ENCODE measurements around the gene ZNF548. TPM values are rescaled to one million over a fixed set of nuclear protein-coding genes. Genes with fewer than 3 reads are reported as not detected.
A peak's percentile ranks its signal among the peaks of the same experiment; 100 is the strongest.
"Not testable (repeated sequence)": the region's sequence is repeated elsewhere in the genome, so short reads cannot be mapped to it uniquely, and the experiment has no call there.

Gene ZNF548
- total RNA-seq, 2 experiments from 2014 or later, result 27.4 to 28.0 TPM

GRCh38 chr19:57363688-57364181, 25.9 kb upstream of the ZNF548 start:
- H3K4me1 Mint-ChIP-seq (ENCODE audit: low read depth), result peaks cover 14% of the 10 kb centered on the region
- H3K27me3 Mint-ChIP-seq (ENCODE audit: low read depth), result no peaks in the 10 kb centered on the region
- no peak for DNase-seq
- peak overlapping the region; percentile 92 for H3K27ac Mint-ChIP-seq
- POLR2A ChIA-PET, result interaction anchor here (0.8 to 1.5 kb wide), 4 partner anchors 9 to 553 kb away, joined by 3 to 10 read pairs (median 4); partner anchors contain the start of genes ZNF304 and ZNF548
- peaks cover 36% of the 10 kb centered on the region for H3K9me3 Mint-ChIP-seq (ENCODE audit: insufficient read depth)
- CTCF ChIA-PET, result interaction anchor here (1.5 to 1.8 kb wide), 2 partner anchors 13 to 26 kb away, joined by 3 to 4 read pairs; partner anchors contain the start of gene ZNF304
- peak overlapping the region; percentile 89 for H3K4me3 Mint-ChIP-seq
- H3K36me3 Mint-ChIP-seq (ENCODE audit: low read depth), result peaks cover 41% of the 10 kb centered on the region
- ATAC-seq, result peak; percentile 39

- POLR2A ChIA-PET, result interaction anchor here (1.1 kb wide), 1 partner anchor 16 kb away, joined by 3 read pairs; the partner anchor contains the start of gene ZNF304
- H3K27me3 Mint-ChIP-seq (ENCODE audit: low read depth), result no peaks in the 10 kb centered on the region
- H3K36me3 Mint-ChIP-seq (ENCODE audit: low read depth), result peaks cover 47% of the 10 kb centered on the region
- ATAC-seq (no peak), DNase-seq (no peak)
- peaks cover 14% of the 10 kb centered on the region for H3K4me1 Mint-ChIP-seq (ENCODE audit: low read depth)
- no peak overlapping the region for H3K4me3 Mint-ChIP-seq
- H3K27ac Mint-ChIP-seq, result no peak overlapping the region
- peaks cover 23% of the 10 kb centered on the region for H3K9me3 Mint-ChIP-seq (ENCODE audit: insufficient read depth)
- CTCF ChIA-PET, result no interaction called here
Observed at GRCh38 chr19:57366776-57367175, 22.9 kb upstream of the ZNF548 start.

- no peak overlapping the region for H3K4me3 Mint-ChIP-seq
- ChIA-PET POLR2A (no interaction called here), CTCF (no interaction called here)
- no peaks in the 10 kb centered on the region for H3K4me1 Mint-ChIP-seq (ENCODE audit: low read depth)
- peaks cover 84% of the 10 kb centered on the region for H3K36me3 Mint-ChIP-seq (ENCODE audit: low read depth)
- no peak for ATAC-seq
- DNase-seq, result no peak
- H3K27me3 Mint-ChIP-seq (ENCODE audit: low read depth), result no peaks in the 10 kb centered on the region
- no peak overlapping the region for H3K27ac Mint-ChIP-seq
- H3K9me3 Mint-ChIP-seq (ENCODE audit: insufficient read depth), result peaks cover 37% of the 10 kb centered on the region
Observed at GRCh38 chr19:57374179-57374578, 15.5 kb upstream of the ZNF548 start.

GRCh38 chr19:57374647-57375046, 15.0 kb upstream of the ZNF548 start:
- peaks cover 84% of the 10 kb centered on the region for H3K36me3 Mint-ChIP-seq (ENCODE audit: low read depth)
- H3K27me3 Mint-ChIP-seq (ENCODE audit: low read depth); ATAC-seq; DNase-seq; H3K4me3 Mint-ChIP-seq; CTCF ChIA-PET; H3K27ac Mint-ChIP-seq; H3K4me1 Mint-ChIP-seq (ENCODE audit: low read depth); POLR2A ChIA-PET: not testable (repeated sequence)
- peaks cover 42% of the 10 kb centered on the region for H3K9me3 Mint-ChIP-seq (ENCODE audit: insufficient read depth)

- H3K27ac Mint-ChIP-seq, result no peak overlapping the region
- ChIA-PET POLR2A (interaction anchor here (0.9 kb wide), 1 partner anchor 13 kb away, joined by 4 read pairs; the partner anchor contains the start of gene ZNF548), CTCF (no interaction called here)
- DNase-seq (no peak), ATAC-seq (no peak)
- H3K9me3 Mint-ChIP-seq (ENCODE audit: insufficient read depth), result peaks cover 53% of the 10 kb centered on the region
- no peak overlapping the region for H3K4me3 Mint-ChIP-seq
- no peaks in the 10 kb centered on the region for H3K4me1 Mint-ChIP-seq (ENCODE audit: low read depth)
- peaks cover 77% of the 10 kb centered on the region for H3K36me3 Mint-ChIP-seq (ENCODE audit: low read depth)
- no peaks in the 10 kb centered on the region for H3K27me3 Mint-ChIP-seq (ENCODE audit: low read depth)
Observed at GRCh38 chr19:57376151-57376550, 13.5 kb upstream of the ZNF548 start.

- peaks cover 62% of the 10 kb centered on the region for H3K36me3 Mint-ChIP-seq (ENCODE audit: low read depth)
- no peak for ATAC-seq
- peaks cover 53% of the 10 kb centered on the region for H3K9me3 Mint-ChIP-seq (ENCODE audit: insufficient read depth)
- ChIA-PET CTCF (no interaction called here), POLR2A (no interaction called here)
- no peak overlapping the region for H3K4me3 Mint-ChIP-seq
- H3K4me1 Mint-ChIP-seq (ENCODE audit: low read depth), result no peaks in the 10 kb centered on the region
- H3K27ac Mint-ChIP-seq, result no peak overlapping the region
- DNase-seq, result no peak
- H3K27me3 Mint-ChIP-seq (ENCODE audit: low read depth), result no peaks in the 10 kb centered on the region
Observed at GRCh38 chr19:57377498-57378146, 12.0 kb upstream of the ZNF548 start.

GRCh38 chr19:57380923-57381322, 8.7 kb upstream of the ZNF548 start:
- no peak overlapping the region for H3K4me3 Mint-ChIP-seq
- H3K9me3 Mint-ChIP-seq (ENCODE audit: insufficient read depth), result peaks cover 46% of the 10 kb centered on the region
- POLR2A ChIA-PET, result no interaction called here
- peaks cover 32% of the 10 kb centered on the region for H3K36me3 Mint-ChIP-seq (ENCODE audit: low read depth)
- CTCF ChIA-PET, result no interaction called here
- no peak overlapping the region for H3K27ac Mint-ChIP-seq
- no peaks in the 10 kb centered on the region for H3K27me3 Mint-ChIP-seq (ENCODE audit: low read depth)
- ATAC-seq (no peak), DNase-seq (no peak)
- no peaks in the 10 kb centered on the region for H3K4me1 Mint-ChIP-seq (ENCODE audit: low read depth)

- ChIA-PET POLR2A (no interaction called here), CTCF (no interaction called here)
- Mint-ChIP-seq H3K27ac (no peak overlapping the region), H3K9me3 (ENCODE audit: insufficient read depth) (peaks cover 42% of the 10 kb centered on the region), H3K27me3 (ENCODE audit: low read depth) (no peaks in the 10 kb centered on the region), H3K4me3 (no peak overlapping the region), H3K4me1 (ENCODE audit: low read depth) (no peaks in the 10 kb centered on the region), H3K36me3 (ENCODE audit: low read depth) (peaks cover 13% of the 10 kb centered on the region)
- DNase-seq, result no peak
- ATAC-seq, result no peak
Observed at GRCh38 chr19:57382806-57383488, 6.7 kb upstream of the ZNF548 start.

- ATAC-seq, result no peak
- Mint-ChIP-seq H3K27me3 (ENCODE audit: low read depth) (no peaks in the 10 kb centered on the region), H3K4me1 (ENCODE audit: low read depth) (peaks cover 39% of the 10 kb centered on the region), H3K4me3 (peak overlapping the region; percentile 89), H3K36me3 (ENCODE audit: low read depth) (peaks cover 41% of the 10 kb centered on the region), H3K27ac (peak overlapping the region; percentile 95), H3K9me3 (ENCODE audit: insufficient read depth) (peaks cover 42% of the 10 kb centered on the region)
- CTCF ChIA-PET, result interaction anchor here (0.7 to 1.8 kb wide), 3 partner anchors 21 to 155 kb away, joined by 3 to 6 read pairs (median 3); partner anchors contain the start of genes TRAPPC2B, ZNF17 and ZNF547
- no peak for DNase-seq
- POLR2A ChIA-PET, result interaction anchor here (0.6 to 1.7 kb wide), 7 partner anchors 13 to 1078 kb away, joined by 3 to 10 read pairs (median 4); partner anchors contain the start of genes TRAPPC2B, ZFP28, ZNF304 and ZNF547
Observed at GRCh38 chr19:57389194-57389729, 392 bp upstream of the ZNF548 start.

GRCh38 chr19:57395710-57396109, 6.1 kb downstream of the ZNF548 start:
- ATAC-seq (no peak), DNase-seq (no peak)
- peaks cover 38% of the 10 kb centered on the region for H3K9me3 Mint-ChIP-seq (ENCODE audit: insufficient read depth)
- H3K4me3 Mint-ChIP-seq, result no peak overlapping the region
- ChIA-PET POLR2A (no interaction called here), CTCF (no interaction called here)
- H3K4me1 Mint-ChIP-seq (ENCODE audit: low read depth), result peaks cover 29% of the 10 kb centered on the region
- no peaks in the 10 kb centered on the region for H3K27me3 Mint-ChIP-seq (ENCODE audit: low read depth)
- H3K27ac Mint-ChIP-seq, result no peak overlapping the region
- peaks cover 87% of the 10 kb centered on the region for H3K36me3 Mint-ChIP-seq (ENCODE audit: low read depth)

- Mint-ChIP-seq H3K9me3 (ENCODE audit: insufficient read depth) (peaks cover 33% of the 10 kb centered on the region), H3K27ac (no peak overlapping the region), H3K27me3 (ENCODE audit: low read depth) (no peaks in the 10 kb centered on the region), H3K4me3 (no peak overlapping the region), H3K36me3 (ENCODE audit: low read depth) (peaks cover 82% of the 10 kb centered on the region), H3K4me1 (ENCODE audit: low read depth) (peaks cover 9% of the 10 kb centered on the region)
- ChIA-PET POLR2A (interaction anchor here (1.0 kb wide), 1 partner anchor 20 kb away, joined by 3 read pairs; no protein-coding TSS in a partner anchor), CTCF (no interaction called here)
- DNase-seq (no peak), ATAC-seq (no peak)
Observed at GRCh38 chr19:57398868-57399267, 9.2 kb downstream of the ZNF548 start.

All from activated CD8-positive, alpha-beta T cell treated with anti-CD3 and anti-CD28 coated beads, Interleukin-2, amount 10 ng/mL, durations not matched to agents 7 days and 5 days (primary cell).